ENCODE results near the gene HSH2D.

The HSH2D gene

GRCh38 chr19:16121141-16121540, 22.3 kb upstream of the HSH2D start:
- DNase-seq (ENCODE audit: low spot score) = no peak

- no peak for DNase-seq (ENCODE audit: low spot score)
Observed at GRCh38 chr19:16121967-16122366, 21.5 kb upstream of the HSH2D start.

GRCh38 chr19:16124953-16125352, 18.5 kb upstream of the HSH2D start:
- no peak for DNase-seq (ENCODE audit: low spot score)

- no peak for DNase-seq (ENCODE audit: low spot score)
Observed at GRCh38 chr19:16125737-16126495, 17.6 kb upstream of the HSH2D start.

- DNase-seq (ENCODE audit: low spot score) = no peak
Observed at GRCh38 chr19:16127080-16127479, 16.4 kb upstream of the HSH2D start.

- DNase-seq (ENCODE audit: low spot score) = no peak
Observed at GRCh38 chr19:16127776-16128371, 15.6 kb upstream of the HSH2D start.

- DNase-seq (ENCODE audit: low spot score) = no peak
Observed at GRCh38 chr19:16131648-16132047, 11.8 kb upstream of the HSH2D start.

GRCh38 chr19:16133818-16134217, 9.7 kb upstream of the HSH2D start:
- DNase-seq (ENCODE audit: low spot score) = no peak

GRCh38 chr19:16134510-16134909, 9.0 kb upstream of the HSH2D start:
- DNase-seq (ENCODE audit: low spot score) = no peak

GRCh38 chr19:16135430-16136127, 7.9 kb upstream of the HSH2D start:
- no peak for DNase-seq (ENCODE audit: low spot score)

- DNase-seq (ENCODE audit: low spot score) = no peak
Observed at GRCh38 chr19:16136185-16136999, 7.1 kb upstream of the HSH2D start.

GRCh38 chr19:16139752-16140151, 3.7 kb upstream of the HSH2D start:
- no peak for DNase-seq (ENCODE audit: low spot score)

GRCh38 chr19:16141043-16141442, 2.4 kb upstream of the HSH2D start:
- DNase-seq (ENCODE audit: low spot score) = no peak

- DNase-seq (ENCODE audit: low spot score) = no peak
Observed at GRCh38 chr19:16142032-16142580, 1.4 kb upstream of the HSH2D start.

GRCh38 chr19:16144216-16144581, 714 bp downstream of the HSH2D start:
- no peak for DNase-seq (ENCODE audit: low spot score)

GRCh38 chr19:16146112-16146511, 2.6 kb downstream of the HSH2D start:
- DNase-seq (ENCODE audit: low spot score) = no peak

GRCh38 chr19:16148443-16149229, 5.2 kb downstream of the HSH2D start:
- DNase-seq (ENCODE audit: low spot score) = no peak

- DNase-seq (ENCODE audit: low spot score) = no peak
Observed at GRCh38 chr19:16153582-16154336, 10.3 kb downstream of the HSH2D start.

GRCh38 chr19:16154557-16154956, 11.1 kb downstream of the HSH2D start:
- no peak for DNase-seq (ENCODE audit: low spot score)

- no peak for DNase-seq (ENCODE audit: low spot score)
Observed at GRCh38 chr19:16155128-16155527, 11.6 kb downstream of the HSH2D start.

- DNase-seq (ENCODE audit: low spot score) = no peak
Observed at GRCh38 chr19:16156904-16157303, 13.4 kb downstream of the HSH2D start.

Data from left forelimb (tissue), 1 donor.